ENCODE measurements around the gene CHD2.

CHD2 gene

DNA sequence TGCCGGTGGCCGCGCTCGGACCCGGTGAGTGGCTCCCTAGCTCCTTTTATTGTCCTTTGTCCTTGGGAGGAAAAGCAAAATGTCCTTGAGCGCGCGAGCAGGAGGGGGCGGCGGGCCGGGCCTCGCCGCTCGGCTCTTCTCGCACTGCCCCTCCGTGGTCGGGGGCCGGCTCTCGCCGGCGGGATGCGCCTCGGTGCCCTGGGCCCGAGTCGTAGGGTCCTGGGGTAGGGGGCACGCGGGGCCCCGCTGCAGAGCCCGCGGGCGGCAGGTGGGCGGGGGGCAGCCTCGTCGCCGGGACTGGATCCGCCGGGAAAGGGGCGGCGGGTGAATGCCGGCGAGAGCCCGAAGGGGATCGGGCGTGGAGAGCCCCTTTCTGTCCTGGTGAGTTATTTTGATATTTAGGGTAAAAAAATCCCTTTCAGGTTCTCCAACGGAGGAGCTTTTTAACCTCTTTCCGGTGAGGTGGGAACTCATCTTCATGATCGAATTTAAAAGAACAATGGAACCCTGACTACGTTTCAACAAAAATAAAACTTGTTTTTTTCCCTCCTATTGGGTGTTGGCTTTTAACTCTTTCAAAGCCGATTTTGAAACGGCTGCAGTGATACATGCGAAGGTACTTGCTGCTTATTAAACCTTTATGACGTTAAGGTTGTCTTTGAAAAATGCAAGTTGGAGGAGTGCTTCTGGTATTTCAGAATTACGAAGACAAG is 16.8 kb upstream of the CHD2 start:
- Histone ChIP-seq H3K27me3 (replicated peaks) (no peaks in the 10 kb centered on the region), H3K4me3 (ENCODE audit: low read depth, low read length) (peak overlapping the region; percentile 64), H3K27ac (peak overlapping the region; percentile 93), H3K36me3 (replicated peaks) (peaks cover 15% of the 10 kb centered on the region)
- in situ Hi-C loops (cut with HindIII; ENCODE audit: low pct_ligation_motif_present, low sequenced_read_pairs): loop anchor here (10.0 kb wide), 1 partner anchor 69 kb away; no protein-coding TSS in a partner anchor
- DNase-seq: no peak
- TF ChIP-seq, protein P1, sequence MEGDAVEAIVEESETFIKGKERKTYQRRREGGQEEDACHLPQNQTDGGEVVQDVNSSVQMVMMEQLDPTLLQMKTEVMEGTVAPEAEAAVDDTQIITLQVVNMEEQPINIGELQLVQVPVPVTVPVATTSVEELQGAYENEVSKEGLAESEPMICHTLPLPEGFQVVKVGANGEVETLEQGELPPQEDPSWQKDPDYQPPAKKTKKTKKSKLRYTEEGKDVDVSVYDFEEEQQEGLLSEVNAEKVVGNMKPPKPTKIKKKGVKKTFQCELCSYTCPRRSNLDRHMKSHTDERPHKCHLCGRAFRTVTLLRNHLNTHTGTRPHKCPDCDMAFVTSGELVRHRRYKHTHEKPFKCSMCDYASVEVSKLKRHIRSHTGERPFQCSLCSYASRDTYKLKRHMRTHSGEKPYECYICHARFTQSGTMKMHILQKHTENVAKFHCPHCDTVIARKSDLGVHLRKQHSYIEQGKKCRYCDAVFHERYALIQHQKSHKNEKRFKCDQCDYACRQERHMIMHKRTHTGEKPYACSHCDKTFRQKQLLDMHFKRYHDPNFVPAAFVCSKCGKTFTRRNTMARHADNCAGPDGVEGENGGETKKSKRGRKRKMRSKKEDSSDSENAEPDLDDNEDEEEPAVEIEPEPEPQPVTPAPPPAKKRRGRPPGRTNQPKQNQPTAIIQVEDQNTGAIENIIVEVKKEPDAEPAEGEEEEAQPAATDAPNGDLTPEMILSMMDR (IDR thresholded peaks at IDR 0.05; ENCODE audit: low read depth, low read length, missing control alignments): no peak

DNA sequence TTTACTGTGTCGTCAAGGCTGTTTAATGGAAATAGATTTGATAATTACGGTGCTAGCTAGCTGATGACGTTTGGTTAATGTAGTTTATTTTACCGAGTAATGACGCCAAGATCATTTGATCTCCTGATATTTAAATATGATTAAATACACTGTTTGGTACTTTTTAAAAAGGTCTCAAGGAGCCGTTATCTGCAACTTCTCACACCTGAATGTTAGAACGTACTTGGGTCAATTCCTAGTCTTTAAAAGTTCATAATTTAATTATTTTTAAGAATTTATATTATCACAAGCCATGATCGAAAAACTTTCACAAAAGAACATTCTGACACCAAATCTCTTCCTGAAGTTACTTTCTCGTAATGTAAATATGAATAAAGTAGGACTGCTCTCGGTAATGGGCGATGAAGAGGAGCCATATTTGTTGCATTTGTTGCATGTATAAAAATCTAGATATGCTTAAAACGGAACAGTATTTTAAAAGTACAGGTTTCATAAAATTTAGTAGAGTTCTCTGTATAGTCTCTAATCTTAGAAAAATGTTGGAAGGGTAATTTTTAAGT is 16.2 kb upstream of the CHD2 start:
- in situ Hi-C loops (cut with HindIII; ENCODE audit: low pct_ligation_motif_present, low sequenced_read_pairs): loop anchor here (10.0 kb wide), 1 partner anchor 69 kb away; no protein-coding TSS in a partner anchor
- Histone ChIP-seq H3K27ac (peak overlapping the region; percentile 93), H3K4me3 (ENCODE audit: low read depth, low read length) (peak overlapping the region; percentile 64), H3K36me3 (replicated peaks) (peaks cover 20% of the 10 kb centered on the region), H3K27me3 (replicated peaks) (no peaks in the 10 kb centered on the region)
- no peak for DNase-seq
- TF ChIP-seq, protein P1 (IDR thresholded peaks at IDR 0.05; ENCODE audit: low read depth, low read length, missing control alignments): no peak

DNA sequence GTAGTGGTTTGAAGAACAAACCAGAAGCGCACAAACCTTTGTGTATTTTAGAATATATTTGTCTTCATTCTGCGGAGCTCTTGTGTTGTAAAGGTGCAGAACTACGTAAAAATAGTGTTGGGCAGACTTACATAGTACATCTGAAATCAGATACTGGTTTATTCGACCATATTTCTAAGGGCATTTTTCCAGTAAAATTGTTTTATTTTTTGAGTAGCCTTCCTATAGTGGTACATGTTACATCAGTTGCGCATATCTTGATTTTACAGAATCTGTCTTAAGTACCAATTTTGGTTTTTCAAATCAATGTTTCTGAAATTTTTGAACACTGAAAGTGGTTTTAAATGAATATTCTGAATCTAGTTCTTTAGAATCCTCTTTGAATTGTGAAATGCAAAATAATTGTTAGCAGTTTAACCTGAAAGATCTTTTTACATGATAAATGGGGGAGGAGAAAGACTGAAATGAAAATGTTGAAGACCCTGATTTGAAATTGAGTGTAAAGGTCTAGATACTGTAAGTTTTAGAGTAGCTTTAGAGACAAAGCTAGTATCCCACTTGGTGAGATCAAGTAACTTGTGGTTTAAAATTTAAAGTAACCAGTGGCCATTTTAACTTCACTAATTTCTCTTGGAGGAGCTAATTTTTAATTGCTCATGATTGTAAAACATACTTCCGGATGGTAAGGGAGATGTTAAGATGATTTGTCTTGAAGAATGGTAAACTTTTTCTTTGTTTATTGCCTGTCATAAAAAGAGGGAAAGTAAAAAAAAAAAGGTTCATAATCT is 15.5 kb upstream of the CHD2 start:
- peak overlapping the region; percentile 64 for H3K4me3 ChIP-seq (ENCODE audit: low read depth, low read length)
- DNase-seq: no peak
- H3K36me3 ChIP-seq (replicated peaks): peaks cover 23% of the 10 kb centered on the region
- peak overlapping the region; percentile 93 for H3K27ac ChIP-seq
- in situ Hi-C loops (cut with HindIII; ENCODE audit: low pct_ligation_motif_present, low sequenced_read_pairs): loop anchor here (10.0 kb wide), 1 partner anchor 70 kb away; no protein-coding TSS in a partner anchor
- TF ChIP-seq, protein P1 (IDR thresholded peaks at IDR 0.05; ENCODE audit: low read depth, low read length, missing control alignments): no peak
- no peaks in the 10 kb centered on the region for H3K27me3 ChIP-seq (replicated peaks)

DNA sequence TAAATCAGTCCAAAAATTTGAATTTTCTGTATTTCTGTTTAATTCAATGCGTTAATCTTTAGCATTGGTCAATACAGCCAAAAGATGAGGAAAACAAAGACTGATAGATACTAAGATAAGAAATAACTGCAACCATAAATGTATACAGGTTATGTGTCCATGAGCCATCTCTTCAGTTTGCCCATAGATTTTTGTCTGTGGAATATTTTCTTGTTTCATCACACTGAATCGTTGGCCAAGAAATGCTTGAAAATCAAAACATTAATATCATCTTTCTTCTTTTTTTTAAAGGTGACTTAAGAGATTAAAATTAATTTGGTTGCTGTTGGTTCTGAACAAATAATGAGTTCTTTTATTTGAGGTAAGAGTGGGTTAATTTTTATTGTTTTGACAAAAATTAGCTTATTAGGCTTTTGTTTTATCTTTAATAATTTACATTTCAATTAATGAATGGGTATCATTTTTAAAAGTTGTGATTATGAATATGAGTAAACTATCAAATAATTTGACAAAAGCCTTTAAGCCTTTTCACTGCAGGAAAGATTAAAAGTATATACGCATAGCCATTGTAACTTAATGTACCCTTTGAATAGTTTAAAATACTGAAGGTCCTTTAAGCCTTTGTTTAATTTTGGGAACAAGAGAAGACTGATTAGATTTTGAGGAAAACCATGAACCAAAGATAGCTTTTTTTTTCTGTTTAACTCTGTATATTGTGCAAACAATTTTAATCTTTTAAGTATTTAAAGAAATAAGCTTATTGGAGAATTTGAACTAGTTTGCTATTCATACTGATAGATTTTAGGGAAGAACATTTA is 14.7 kb upstream of the CHD2 start:
- no peak for DNase-seq
- TF ChIP-seq, protein P1 (IDR thresholded peaks at IDR 0.05; ENCODE audit: low read depth, low read length, missing control alignments): no peak
- no peaks in the 10 kb centered on the region for H3K27me3 ChIP-seq (replicated peaks)
- H3K36me3 ChIP-seq (replicated peaks): peaks cover 25% of the 10 kb centered on the region
- H3K4me3 ChIP-seq (ENCODE audit: low read depth, low read length): peak overlapping the region; percentile 64
- H3K27ac ChIP-seq: peak overlapping the region; percentile 93
- in situ Hi-C loops (cut with HindIII; ENCODE audit: low pct_ligation_motif_present, low sequenced_read_pairs): loop anchor here (10.0 kb wide), 1 partner anchor 71 kb away; no protein-coding TSS in a partner anchor

DNA sequence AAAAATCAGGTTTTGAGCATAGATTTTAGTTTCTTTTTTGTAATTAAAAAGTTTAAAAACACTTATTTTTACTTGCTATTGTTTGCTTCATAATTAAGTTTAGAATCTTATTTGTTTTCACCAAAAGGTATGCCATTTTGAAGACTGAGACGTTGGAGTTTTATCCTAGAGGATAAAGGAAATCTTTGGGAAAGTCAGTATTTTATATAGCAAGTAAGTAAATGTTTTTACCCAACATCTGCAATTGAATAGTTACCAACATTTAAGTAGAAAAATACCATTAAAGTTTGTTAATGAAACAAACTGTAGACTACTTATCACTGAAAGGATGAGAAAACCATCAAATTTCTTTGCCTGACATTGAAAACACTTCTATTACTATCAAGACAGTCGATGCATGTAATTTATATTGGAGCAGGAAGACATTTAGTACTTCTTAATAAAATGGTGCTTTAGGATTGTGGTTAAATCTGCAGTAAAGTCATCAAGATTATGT is 14.0 kb upstream of the CHD2 start:
- H3K36me3 ChIP-seq (replicated peaks): peaks cover 30% of the 10 kb centered on the region
- no peak for DNase-seq
- H3K27me3 ChIP-seq (replicated peaks): no peaks in the 10 kb centered on the region
- TF ChIP-seq, protein P1 (IDR thresholded peaks at IDR 0.05; ENCODE audit: low read depth, low read length, missing control alignments): no peak
- no peak overlapping the region for H3K4me3 ChIP-seq (ENCODE audit: low read depth, low read length)
- in situ Hi-C loops (cut with HindIII; ENCODE audit: low pct_ligation_motif_present, low sequenced_read_pairs): loop anchor here (10.0 kb wide), 1 partner anchor 71 kb away; no protein-coding TSS in a partner anchor
- no peak overlapping the region for H3K27ac ChIP-seq

Data from brain microvascular endothelial cell (primary cell).